GM13977 (cell line): Measurements from ENCODE around the gene GRIN2D.

Source experiments
- DNase-seq: peaks from one replicate; pipeline ENCODE4 v3.0.0; 2012; ENCODE audit warnings: low spot score
- CTCF ChIP-seq: IDR thresholded peaks from 2 replicates; pipeline ENCODE4 v1.5.1; 2012; ENCODE audit warnings: mild to moderate bottlenecking, control low read depth; ENCODE audit not compliant: insufficient read depth; ENCODE audit errors: extremely low read depth, missing control alignments
- in situ Hi-C: fragments of 300-500 bp; cut with MboI; formaldehyde crosslinking; loops from one replicate; pipeline ENCODE4 v1.12.0; 2022; ENCODE audit warnings: low sequenced_read_pairs, low pct_unique_long_range_greater_than_20kb, mixed read lengths, inconsistent platforms; ENCODE audit not compliant: unreplicated experiment

Gene GRIN2D

DNA sequence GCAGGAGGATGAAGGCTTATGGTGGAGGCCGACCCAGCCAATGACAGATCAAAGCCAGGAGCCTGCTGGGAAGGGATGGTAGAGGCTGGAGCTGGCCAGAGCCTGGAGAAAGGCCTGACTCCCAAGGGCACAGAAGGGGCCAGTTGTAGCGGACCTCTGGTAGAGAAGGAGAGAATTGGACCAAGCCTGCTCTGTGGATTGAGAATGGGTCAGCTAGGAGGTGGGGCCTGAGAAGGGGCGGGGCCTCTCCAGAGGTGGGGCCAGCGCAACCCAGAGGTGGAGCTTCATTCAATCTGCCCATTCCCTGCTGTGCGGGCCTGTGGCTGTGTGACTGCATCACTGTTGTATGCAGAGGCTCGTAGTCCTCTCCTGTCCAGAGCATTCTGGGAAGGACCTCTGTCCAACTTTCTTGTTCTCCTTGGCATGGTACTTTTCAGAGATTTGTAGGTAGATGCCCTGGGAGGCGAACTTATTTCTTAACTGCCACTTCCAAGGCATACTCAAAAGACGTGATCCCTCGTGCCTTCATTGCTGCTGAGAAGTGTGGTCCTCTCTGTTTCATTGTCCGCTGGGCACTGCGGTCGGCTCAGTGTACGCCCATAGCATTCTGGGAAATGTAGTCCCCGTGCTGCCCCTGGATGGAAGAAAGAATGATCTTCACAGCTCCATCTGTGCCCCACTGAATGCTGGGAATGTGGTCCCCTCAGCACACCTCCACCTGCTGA, 6.7 kb downstream of the GRIN2D start:
- in situ Hi-C loops = no loop called here
- no peak for TF ChIP-seq CTCF
- peak; percentile 46 for DNase-seq

DNA sequence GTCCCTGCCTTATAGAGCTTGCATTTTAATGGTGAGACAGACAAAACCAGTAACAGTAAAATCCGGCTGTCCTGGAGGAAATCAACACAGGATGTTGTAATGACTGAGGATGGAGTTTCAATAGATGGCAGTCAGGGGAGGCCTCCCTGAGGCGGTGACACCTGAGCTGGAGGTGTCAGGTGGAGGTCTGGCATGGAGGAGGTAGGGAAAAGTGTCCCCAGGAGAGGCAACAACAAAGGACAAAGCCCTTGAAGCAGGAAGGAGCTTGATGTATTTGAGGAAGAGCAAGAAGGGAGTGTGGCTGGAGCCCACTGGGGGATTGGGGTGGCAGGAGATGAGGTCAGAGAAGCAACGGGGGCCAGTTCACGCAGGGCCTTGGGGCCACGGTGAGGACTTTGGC, 7.8 kb downstream of the GRIN2D start:
- TF ChIP-seq CTCF = no peak
- in situ Hi-C loops = no loop called here
- DNase-seq = no peak

DNA sequence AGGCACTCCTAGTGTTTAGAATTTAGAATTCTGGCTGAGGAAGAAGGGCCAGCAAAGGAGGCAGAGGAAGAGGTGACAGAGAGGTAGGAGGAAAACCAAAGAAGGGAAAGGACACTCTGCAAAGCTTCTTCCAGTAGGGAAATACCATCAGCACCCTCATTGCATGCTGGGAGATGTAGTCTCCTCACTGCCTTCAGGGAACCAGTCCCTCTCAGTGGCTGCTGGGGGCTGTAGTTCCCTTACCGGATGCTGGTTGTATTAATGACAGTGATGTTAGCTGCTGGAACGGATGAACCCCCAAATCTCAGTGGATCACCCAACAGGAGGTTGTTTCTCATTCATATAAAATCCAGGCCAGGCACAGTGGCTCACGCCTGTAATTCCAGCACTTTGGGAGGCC, 10.1 kb downstream of the GRIN2D start:
- no peak for TF ChIP-seq CTCF
- DNase-seq = peak; percentile 90
- in situ Hi-C loops = no loop called here

DNA sequence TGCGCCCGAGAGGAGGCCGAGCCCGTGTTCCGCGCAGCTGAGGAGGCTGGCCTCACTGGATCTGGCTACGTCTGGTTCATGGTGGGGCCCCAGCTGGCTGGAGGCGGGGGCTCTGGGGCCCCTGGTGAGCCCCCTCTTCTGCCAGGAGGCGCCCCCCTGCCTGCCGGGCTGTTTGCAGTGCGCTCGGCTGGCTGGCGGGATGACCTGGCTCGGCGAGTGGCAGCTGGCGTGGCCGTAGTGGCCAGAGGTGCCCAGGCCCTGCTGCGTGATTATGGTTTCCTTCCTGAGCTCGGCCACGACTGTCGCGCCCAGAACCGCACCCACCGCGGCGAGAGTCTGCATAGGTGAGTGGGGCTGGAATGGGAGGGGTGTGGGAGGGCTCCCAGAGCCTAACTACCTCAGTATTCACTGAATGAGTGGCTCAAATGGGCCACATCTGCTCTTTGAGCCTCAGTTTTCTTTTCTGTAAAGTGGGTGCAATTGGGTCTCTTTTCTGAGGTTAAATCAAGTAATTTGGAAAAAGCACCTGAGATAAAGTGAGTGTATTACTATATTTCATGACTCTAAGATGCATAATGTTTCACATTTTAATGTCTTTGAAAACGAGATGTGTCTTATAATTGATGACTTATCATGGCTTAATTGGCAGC, 11.7 kb downstream of the GRIN2D start:
- TF ChIP-seq CTCF = no peak
- no peak for DNase-seq
- in situ Hi-C loops = no loop called here

- peak; percentile 49 for DNase-seq
- in situ Hi-C loops = no loop called here
- TF ChIP-seq CTCF = no peak
Observed at GRCh38 chr19:48405850-48406249, 12.4 kb downstream of the GRIN2D start.

- no peak for DNase-seq
- TF ChIP-seq CTCF = no peak
- in situ Hi-C loops = no loop called here
Observed at GRCh38 chr19:48413879-48414587, 20.6 kb downstream of the GRIN2D start.
